ENCODE results near the gene CLTA.

DNA sequence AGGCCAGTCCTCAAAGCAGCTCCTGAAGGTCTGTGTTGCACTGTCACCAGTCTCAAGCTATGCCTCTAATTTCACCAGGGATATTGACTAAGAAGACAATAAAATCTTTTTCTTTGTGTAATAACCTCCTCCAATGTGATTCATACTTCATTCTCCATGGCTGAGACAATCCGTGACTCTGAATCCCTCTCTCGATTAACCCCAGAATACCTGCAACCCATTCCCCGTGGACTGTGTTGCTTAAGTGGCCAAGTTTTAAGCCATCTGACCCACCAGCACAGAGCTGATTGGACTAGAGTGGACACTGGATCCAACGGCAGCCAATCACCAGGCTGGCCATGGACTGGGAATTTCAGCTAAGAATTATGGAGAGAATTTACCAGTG lies 26.9 kb upstream of the CLTA start:
- TF ChIP-seq CTCF (tag by site-specific recombination; IDR thresholded peaks at IDR 0.05) (no peak), SCRT2 (tag by site-specific recombination; IDR thresholded peaks at IDR 0.05) (no peak), ZNF274 (IDR thresholded peaks at IDR 0.05; ENCODE audit: low read length) (no peak), ZNF274 (tag by site-specific recombination; IDR thresholded peaks at IDR 0.05; ENCODE audit: borderline replicate concordance) (no peak), ZNF146 (tag by site-specific recombination; IDR thresholded peaks at IDR 0.05) (no peak), ZBTB49 (tag by site-specific recombination; IDR thresholded peaks at IDR 0.05; ENCODE audit: low read depth) (no peak)
